ENCODE measurements around the gene EPC1.

Gene EPC1

GRCh38 chr10:32332299-32332750 is 14.6 kb downstream of the EPC1 start:
- H3K27ac ChIP-seq (ENCODE audit: low read depth, low read length) = no peak overlapping the region
- H3K4me1 ChIP-seq (ENCODE audit: control insufficient read depth, insufficient read depth, low read length, unreplicated experiment) = peaks cover 28% of the 10 kb centered on the region

GRCh38 chr10:32331606-32332005 is 15.4 kb downstream of the EPC1 start:
- Histone ChIP-seq H3K4me3 (ENCODE audit: low read depth, low read length) (no peak overlapping the region), H3K36me3 (ENCODE audit: insufficient read depth, low read length) (no peaks in the 10 kb centered on the region), H3K4me1 (ENCODE audit: control insufficient read depth, insufficient read depth, low read length, unreplicated experiment) (peaks cover 34% of the 10 kb centered on the region), H3K27ac (ENCODE audit: low read depth, low read length) (no peak overlapping the region), H3K79me2 (ENCODE audit: control insufficient read depth, insufficient read depth, low read length, unreplicated experiment) (peaks cover 94% of the 10 kb centered on the region), H2AFZ (ENCODE audit: low read length, unreplicated experiment) (no peak overlapping the region), H3K27me3 (ENCODE audit: insufficient read depth, low read length) (no peaks in the 10 kb centered on the region)

More at GRCh38 chr10:32332299-32332750, 14.6 kb downstream of the EPC1 start:
- H3K27me3 ChIP-seq (ENCODE audit: insufficient read depth, low read length) = no peaks in the 10 kb centered on the region
- H3K36me3 ChIP-seq (ENCODE audit: insufficient read depth, low read length) = no peaks in the 10 kb centered on the region
- no peak overlapping the region for H3K4me3 ChIP-seq (ENCODE audit: low read depth, low read length)
- H3K79me2 ChIP-seq (ENCODE audit: control insufficient read depth, insufficient read depth, low read length, unreplicated experiment) = peaks cover 94% of the 10 kb centered on the region
- H2AFZ ChIP-seq (ENCODE audit: low read length, unreplicated experiment) = no peak overlapping the region

- Histone ChIP-seq H3K27me3 (ENCODE audit: insufficient read depth, low read length) (no peaks in the 10 kb centered on the region), H3K4me3 (ENCODE audit: low read depth, low read length) (no peak overlapping the region), H3K36me3 (ENCODE audit: insufficient read depth, low read length) (no peaks in the 10 kb centered on the region), H3K79me2 (ENCODE audit: control insufficient read depth, insufficient read depth, low read length, unreplicated experiment) (peaks cover 96% of the 10 kb centered on the region), H3K4me1 (ENCODE audit: control insufficient read depth, insufficient read depth, low read length, unreplicated experiment) (peaks cover 34% of the 10 kb centered on the region), H3K27ac (ENCODE audit: low read depth, low read length) (no peak overlapping the region), H2AFZ (ENCODE audit: low read length, unreplicated experiment) (no peak overlapping the region)
These were observed 16.7 kb downstream of the EPC1 start for GRCh38 chr10:32330214-32330613.

- Histone ChIP-seq H3K27ac (ENCODE audit: low read depth, low read length) (no peak overlapping the region), H3K27me3 (ENCODE audit: insufficient read depth, low read length) (no peaks in the 10 kb centered on the region), H3K36me3 (ENCODE audit: insufficient read depth, low read length) (no peaks in the 10 kb centered on the region), H3K4me3 (ENCODE audit: low read depth, low read length) (no peak overlapping the region), H3K4me1 (ENCODE audit: control insufficient read depth, insufficient read depth, low read length, unreplicated experiment) (peaks cover 34% of the 10 kb centered on the region), H3K79me2 (ENCODE audit: control insufficient read depth, insufficient read depth, low read length, unreplicated experiment) (peaks cover 96% of the 10 kb centered on the region), H2AFZ (ENCODE audit: low read length, unreplicated experiment) (no peak overlapping the region)
These were observed 17.9 kb downstream of the EPC1 start for GRCh38 chr10:32329061-32329460.

GRCh38 chr10:32328499-32328898 is 18.5 kb downstream of the EPC1 start:
- H3K4me1 ChIP-seq (ENCODE audit: control insufficient read depth, insufficient read depth, low read length, unreplicated experiment) = peaks cover 34% of the 10 kb centered on the region

GRCh38 chr10:32327364-32327691 is 19.6 kb downstream of the EPC1 start:
- peaks cover 29% of the 10 kb centered on the region for H3K4me1 ChIP-seq (ENCODE audit: control insufficient read depth, insufficient read depth, low read length, unreplicated experiment)
- no peak overlapping the region for H3K27ac ChIP-seq (ENCODE audit: low read depth, low read length)
- no peak overlapping the region for H2AFZ ChIP-seq (ENCODE audit: low read length, unreplicated experiment)
- H3K27me3 ChIP-seq (ENCODE audit: insufficient read depth, low read length) = no peaks in the 10 kb centered on the region
- H3K79me2 ChIP-seq (ENCODE audit: control insufficient read depth, insufficient read depth, low read length, unreplicated experiment) = peaks cover 96% of the 10 kb centered on the region
- H3K36me3 ChIP-seq (ENCODE audit: insufficient read depth, low read length) = no peaks in the 10 kb centered on the region
- H3K4me3 ChIP-seq (ENCODE audit: low read depth, low read length) = no peak overlapping the region

More at GRCh38 chr10:32328499-32328898, 18.5 kb downstream of the EPC1 start:
- Histone ChIP-seq H3K27me3 (ENCODE audit: insufficient read depth, low read length) (no peaks in the 10 kb centered on the region), H3K79me2 (ENCODE audit: control insufficient read depth, insufficient read depth, low read length, unreplicated experiment) (peaks cover 95% of the 10 kb centered on the region), H3K4me3 (ENCODE audit: low read depth, low read length) (no peak overlapping the region), H2AFZ (ENCODE audit: low read length, unreplicated experiment) (no peak overlapping the region), H3K27ac (ENCODE audit: low read depth, low read length) (no peak overlapping the region), H3K36me3 (ENCODE audit: insufficient read depth, low read length) (no peaks in the 10 kb centered on the region)

GRCh38 chr10:32326680-32327363 is 20.1 kb downstream of the EPC1 start:
- Histone ChIP-seq H3K36me3 (ENCODE audit: insufficient read depth, low read length) (no peaks in the 10 kb centered on the region), H3K4me3 (ENCODE audit: low read depth, low read length) (no peak overlapping the region), H3K27me3 (ENCODE audit: insufficient read depth, low read length) (no peaks in the 10 kb centered on the region), H3K4me1 (ENCODE audit: control insufficient read depth, insufficient read depth, low read length, unreplicated experiment) (peaks cover 24% of the 10 kb centered on the region), H3K27ac (ENCODE audit: low read depth, low read length) (no peak overlapping the region), H2AFZ (ENCODE audit: low read length, unreplicated experiment) (no peak overlapping the region), H3K79me2 (ENCODE audit: control insufficient read depth, insufficient read depth, low read length, unreplicated experiment) (peaks cover 96% of the 10 kb centered on the region)

GRCh38 chr10:32326119-32326518 is 20.8 kb downstream of the EPC1 start:
- Histone ChIP-seq H3K27ac (ENCODE audit: low read depth, low read length) (no peak overlapping the region), H2AFZ (ENCODE audit: low read length, unreplicated experiment) (no peak overlapping the region), H3K36me3 (ENCODE audit: insufficient read depth, low read length) (no peaks in the 10 kb centered on the region), H3K27me3 (ENCODE audit: insufficient read depth, low read length) (no peaks in the 10 kb centered on the region), H3K4me1 (ENCODE audit: control insufficient read depth, insufficient read depth, low read length, unreplicated experiment) (peaks cover 21% of the 10 kb centered on the region), H3K4me3 (ENCODE audit: low read depth, low read length) (no peak overlapping the region), H3K79me2 (ENCODE audit: control insufficient read depth, insufficient read depth, low read length, unreplicated experiment) (peaks cover 98% of the 10 kb centered on the region)

- no peak overlapping the region for H3K4me3 ChIP-seq (ENCODE audit: low read depth, low read length)
- peaks cover 97% of the 10 kb centered on the region for H3K79me2 ChIP-seq (ENCODE audit: control insufficient read depth, insufficient read depth, low read length, unreplicated experiment)
- H3K4me1 ChIP-seq (ENCODE audit: control insufficient read depth, insufficient read depth, low read length, unreplicated experiment) = peaks cover 17% of the 10 kb centered on the region
- no peaks in the 10 kb centered on the region for H3K27me3 ChIP-seq (ENCODE audit: insufficient read depth, low read length)
- H3K27ac ChIP-seq (ENCODE audit: low read depth, low read length) = no peak overlapping the region
- no peaks in the 10 kb centered on the region for H3K36me3 ChIP-seq (ENCODE audit: insufficient read depth, low read length)
- no peak overlapping the region for H2AFZ ChIP-seq (ENCODE audit: low read length, unreplicated experiment)
These were observed 23.9 kb downstream of the EPC1 start for GRCh38 chr10:32323051-32323450.

- no peak overlapping the region for H3K27ac ChIP-seq (ENCODE audit: low read depth, low read length)
- no peaks in the 10 kb centered on the region for H3K27me3 ChIP-seq (ENCODE audit: insufficient read depth, low read length)
- no peak overlapping the region for H2AFZ ChIP-seq (ENCODE audit: low read length, unreplicated experiment)
- peaks cover 97% of the 10 kb centered on the region for H3K79me2 ChIP-seq (ENCODE audit: control insufficient read depth, insufficient read depth, low read length, unreplicated experiment)
- peaks cover 10% of the 10 kb centered on the region for H3K4me1 ChIP-seq (ENCODE audit: control insufficient read depth, insufficient read depth, low read length, unreplicated experiment)
- H3K36me3 ChIP-seq (ENCODE audit: insufficient read depth, low read length) = no peaks in the 10 kb centered on the region
- H3K4me3 ChIP-seq (ENCODE audit: low read depth, low read length) = no peak overlapping the region
These were observed 25.8 kb downstream of the EPC1 start for GRCh38 chr10:32321016-32321631.

GRCh38 chr10:32318476-32318896 is 28.5 kb downstream of the EPC1 start:
- Histone ChIP-seq H3K4me1 (ENCODE audit: control insufficient read depth, insufficient read depth, low read length, unreplicated experiment) (peaks cover 17% of the 10 kb centered on the region), H2AFZ (ENCODE audit: low read length, unreplicated experiment) (no peak overlapping the region), H3K27ac (ENCODE audit: low read depth, low read length) (no peak overlapping the region), H3K27me3 (ENCODE audit: insufficient read depth, low read length) (no peaks in the 10 kb centered on the region), H3K79me2 (ENCODE audit: control insufficient read depth, insufficient read depth, low read length, unreplicated experiment) (peaks cover 93% of the 10 kb centered on the region), H3K36me3 (ENCODE audit: insufficient read depth, low read length) (no peaks in the 10 kb centered on the region), H3K4me3 (ENCODE audit: low read depth, low read length) (no peak overlapping the region)
